BLaER1 treated with 17β-estradiol and CSF1 and Interleukin-3, amounts not matched to agents 10 nM and 100 nM (cell line): Measurements from ENCODE around the gene GRM4.

Source experiments
- H3K27ac ChIP-seq, 11 experiments: shearing (Covaris generic); formaldehyde crosslinking; 2 replicates each; pipeline ENCODE4 v1.8.1; 2022
- H3K27me3 ChIP-seq, 11 experiments: shearing (Covaris generic); formaldehyde crosslinking; 2 replicates each; pipeline ENCODE4 v1.8.1; 2022
- H3K36me3 ChIP-seq, 11 experiments: shearing (Covaris generic); formaldehyde crosslinking; 2 replicates each; pipeline ENCODE4 v1.8.1; 2022
- H3K4me1 ChIP-seq, 10 experiments: shearing (Covaris generic); formaldehyde crosslinking; 2 replicates each; pipeline ENCODE4 v1.8.1; 2022
- H3K4me2 ChIP-seq, 11 experiments: shearing (Covaris generic); formaldehyde crosslinking; 2 replicates each; pipeline ENCODE4 v1.8.1; 2022
- H3K4me3 ChIP-seq, 10 experiments: shearing (Covaris generic); formaldehyde crosslinking; 2 replicates each; pipeline ENCODE4 v1.8.1; 2022
- H3K9ac ChIP-seq, 11 experiments: shearing (Covaris generic); formaldehyde crosslinking; 2 replicates each; pipeline ENCODE4 v1.8.1; 2022
- H3K9me3 ChIP-seq, 11 experiments: shearing (Covaris generic); formaldehyde crosslinking; replicated peaks in 1 of 11; 2 replicates each; pipeline ENCODE4 v1.8.1; 2022
- H4K20me1 ChIP-seq, 11 experiments: shearing (Covaris generic); formaldehyde crosslinking; 2 replicates each; pipeline ENCODE4 v1.8.1; 2022
- Cebpa-rat ChIP-seq, 11 experiments: shearing (Covaris generic); IDR thresholded peaks; 2 replicates each; pipeline ENCODE4 v1.8.1; 2022

The GRM4 gene

GRCh38 chr6:33997265-33997664, 148.6 kb downstream of the GRM4 start:
- Histone ChIP-seq H3K36me3 (no peaks in the 10 kb centered on the region), H3K9ac (no peak overlapping the region), H3K4me1 (peaks cover 0 to 21% (median 5%) of the 10 kb centered on the region in 10 experiments; a peak in 9 of 20 replicates), H3K27me3 (no peaks in the 10 kb centered on the region), H3K27ac (no peak overlapping the region), H3K4me2 (no peak overlapping the region), H4K20me1 (no peaks in the 10 kb centered on the region; a peak in 1 of 22 replicates), H3K9me3 (peaks cover 6 to 17% (median 12%) of the 10 kb centered on the region in 11 experiments; a peak in 18 of 22 replicates), H3K4me3 (no peak overlapping the region)
- TF ChIP-seq Cebpa-rat (IDR thresholded peaks at IDR 0.05) = no peak

DNA sequence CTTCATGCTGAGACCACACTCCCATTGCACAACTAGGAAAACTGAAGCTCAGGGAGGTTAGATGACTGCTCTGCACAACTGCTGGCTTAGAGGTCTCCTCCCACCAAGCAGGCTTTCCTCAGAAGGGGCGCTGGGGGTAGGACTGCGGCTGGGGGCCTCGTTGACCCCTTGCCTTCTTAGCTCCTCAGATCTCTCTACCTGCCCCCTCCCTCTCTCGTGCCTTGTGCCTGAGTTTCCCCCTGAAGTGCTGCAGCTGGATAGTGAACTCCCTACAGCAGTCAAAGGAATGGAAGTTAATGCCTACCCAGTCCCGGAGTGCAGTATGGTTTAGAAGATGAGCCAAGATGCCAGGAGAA, 149.8 kb downstream of the GRM4 start:
- Histone ChIP-seq H3K9ac (peak overlapping the region in 1 of 11 experiments; percentile 4; a peak in 1 of 22 replicates), H4K20me1 (no peaks in the 10 kb centered on the region; a peak in 1 of 22 replicates), H3K36me3 (no peaks in the 10 kb centered on the region), H3K4me1 (peaks cover 0 to 21% (median 5%) of the 10 kb centered on the region in 10 experiments; a peak in 9 of 20 replicates), H3K9me3 (peaks cover 6 to 17% (median 12%) of the 10 kb centered on the region in 11 experiments; a peak in 18 of 22 replicates), H3K4me2 (peak overlapping the region in 5 of 11 experiments; percentile 28 to 72 (median 62); a peak in 8 of 22 replicates), H3K27ac (peak overlapping the region in 3 of 11 experiments; percentile 9 to 34 (median 17); a peak in 2 of 22 replicates), H3K27me3 (no peaks in the 10 kb centered on the region), H3K4me3 (no peak overlapping the region)
- TF ChIP-seq Cebpa-rat (IDR thresholded peaks at IDR 0.05) = no peak

DNA sequence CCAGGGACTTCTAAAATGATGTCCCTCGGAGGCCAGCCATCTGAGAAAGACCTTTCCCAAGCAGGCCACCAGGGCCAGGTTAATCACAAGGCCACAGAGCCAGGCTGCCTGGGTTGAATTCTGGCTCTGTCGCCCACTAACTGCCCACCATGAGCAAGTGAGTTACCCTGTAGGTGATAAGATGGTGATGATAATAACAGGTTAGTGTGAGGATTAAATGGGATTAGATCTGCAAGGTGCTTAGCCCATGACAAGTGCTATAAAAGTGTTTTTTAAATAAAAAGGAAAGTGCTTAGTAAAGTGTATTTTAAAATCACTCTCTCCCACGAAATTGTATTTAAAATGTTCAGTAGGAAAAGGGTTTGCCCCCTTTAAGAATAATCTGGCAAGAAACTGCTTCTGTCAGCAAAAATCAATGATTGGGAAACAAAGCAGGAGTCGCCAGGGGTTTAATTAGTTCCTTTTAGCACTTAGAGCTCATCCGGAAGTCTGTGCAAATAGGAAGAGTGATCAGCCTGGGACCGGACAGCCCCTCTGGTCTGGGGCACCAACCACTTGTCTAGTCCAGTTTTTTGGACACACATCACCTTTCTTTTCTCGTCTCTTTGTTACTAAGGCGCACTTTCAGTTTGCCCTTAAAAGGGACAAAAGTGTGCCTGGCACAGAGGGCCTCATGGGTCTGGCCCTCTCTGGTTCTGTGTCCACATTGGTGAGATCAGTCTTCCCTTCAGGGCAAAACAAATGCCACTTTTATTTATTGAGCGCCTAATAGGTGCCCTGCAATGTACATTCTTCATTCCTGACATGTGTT, 150.4 kb downstream of the GRM4 start:
- Histone ChIP-seq H3K36me3 (no peaks in the 10 kb centered on the region), H3K4me3 (no peak overlapping the region), H3K9ac (peak overlapping the region in 2 of 11 experiments; percentile 4 to 13; a peak in 1 of 22 replicates), H3K27me3 (no peaks in the 10 kb centered on the region), H3K4me1 (peaks cover 0 to 21% (median 5%) of the 10 kb centered on the region in 10 experiments; a peak in 9 of 20 replicates), H4K20me1 (no peaks in the 10 kb centered on the region; a peak in 1 of 22 replicates), H3K4me2 (peak overlapping the region in 5 of 11 experiments; percentile 28 to 72 (median 62); a peak in 9 of 22 replicates), H3K27ac (peak overlapping the region in 3 of 11 experiments; percentile 9 to 34 (median 17); a peak in 2 of 22 replicates), H3K9me3 (peaks cover 6 to 17% (median 12%) of the 10 kb centered on the region in 11 experiments; a peak in 18 of 22 replicates)
- no peak for TF ChIP-seq Cebpa-rat (IDR thresholded peaks at IDR 0.05)

DNA sequence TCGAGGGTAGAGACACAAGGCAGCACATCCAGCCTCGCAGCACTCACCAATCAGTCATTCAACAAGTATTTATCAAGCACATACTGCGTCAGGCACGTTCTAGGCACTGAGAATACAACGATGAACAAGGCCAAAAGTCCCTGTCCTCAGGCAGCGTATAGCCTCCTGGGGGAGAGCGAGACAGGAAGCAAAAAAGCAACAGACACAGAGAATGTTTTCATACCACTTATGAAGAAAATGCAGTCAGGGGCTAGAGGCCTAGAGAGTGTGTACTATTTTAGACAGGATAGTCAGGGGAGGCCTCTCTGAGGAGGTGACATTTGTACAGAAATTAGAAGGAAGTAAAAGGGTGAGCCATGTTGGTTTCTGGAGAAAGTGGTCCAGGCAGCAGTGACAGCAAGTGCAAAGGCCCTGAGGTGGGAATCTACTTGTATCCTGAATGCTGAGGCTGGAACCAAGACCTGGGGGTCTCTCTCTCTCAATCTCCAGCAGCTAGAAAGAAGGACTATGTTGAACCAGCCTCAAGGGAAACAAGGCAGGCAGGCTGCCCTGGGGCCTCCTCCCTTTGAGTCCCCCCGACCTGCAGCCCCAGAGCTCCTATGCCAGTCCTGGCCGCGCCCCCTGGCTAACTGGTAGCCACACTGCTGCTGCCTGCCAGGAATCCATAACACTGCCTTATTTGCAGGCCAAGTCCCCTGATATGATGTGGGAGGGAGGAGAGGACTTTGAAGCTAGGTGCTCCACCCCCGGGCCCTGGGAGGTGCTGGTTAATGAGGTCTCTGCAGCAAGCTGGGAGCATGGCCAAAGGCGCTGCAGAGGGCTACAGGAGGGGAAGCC, 151.2 kb downstream of the GRM4 start:
- H3K4me2 ChIP-seq = peak overlapping the region in 4 of 11 experiments; percentile 45 to 72 (median 62); a peak in 7 of 22 replicates
- no peaks in the 10 kb centered on the region for H3K27me3 ChIP-seq
- H4K20me1 ChIP-seq = no peaks in the 10 kb centered on the region
- peaks cover 6 to 17% (median 12%) of the 10 kb centered on the region in 11 experiments; a peak in 18 of 22 replicates for H3K9me3 ChIP-seq
- H3K9ac ChIP-seq = 0 out of 22 replicates have a peak overlapping the region, but pooled peaks of 1 of the 11 experiments have one; percentile 13
- H3K4me1 ChIP-seq = peaks cover 0 to 21% (median 5%) of the 10 kb centered on the region in 10 experiments; a peak in 9 of 20 replicates
- H3K36me3 ChIP-seq = no peaks in the 10 kb centered on the region
- no peak overlapping the region for H3K4me3 ChIP-seq
- no peak overlapping the region for H3K27ac ChIP-seq
- TF ChIP-seq Cebpa-rat (IDR thresholded peaks at IDR 0.05) = no peak

- Histone ChIP-seq H3K4me3 (no peak overlapping the region), H3K4me1 (peaks cover 0 to 21% (median 5%) of the 10 kb centered on the region in 10 experiments; a peak in 9 of 20 replicates), H4K20me1 (no peaks in the 10 kb centered on the region), H3K36me3 (no peaks in the 10 kb centered on the region), H3K27ac (no peak overlapping the region), H3K9me3 (peaks cover 6 to 17% (median 12%) of the 10 kb centered on the region in 11 experiments; a peak in 18 of 22 replicates), H3K4me2 (no peak overlapping the region), H3K9ac (no peak overlapping the region), H3K27me3 (no peaks in the 10 kb centered on the region)
- TF ChIP-seq Cebpa-rat (IDR thresholded peaks at IDR 0.05) = no peak
Observed at GRCh38 chr6:33993653-33994471, 152.0 kb downstream of the GRM4 start.

DNA sequence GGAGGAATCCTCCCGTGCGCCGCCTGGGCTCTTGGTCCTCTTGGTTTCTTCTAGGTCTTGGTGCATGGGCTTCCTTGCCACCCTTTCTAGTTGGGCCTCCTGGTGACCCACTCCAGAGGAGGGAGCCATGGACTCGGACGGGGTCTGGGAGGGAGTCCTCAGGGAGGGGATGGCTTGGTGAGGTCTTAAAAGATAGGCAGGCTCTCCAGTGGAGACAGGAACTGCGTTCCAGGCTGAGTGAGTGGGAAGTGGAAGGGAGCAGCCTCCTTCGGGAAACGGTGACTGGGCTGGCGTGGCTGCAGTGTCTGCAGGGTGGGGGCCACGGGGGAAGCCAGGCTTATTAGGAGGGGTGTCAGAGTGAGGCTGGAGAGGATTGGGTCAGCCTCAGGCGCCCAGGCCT, 152.8 kb downstream of the GRM4 start:
- Histone ChIP-seq H3K4me3 (no peak overlapping the region), H3K9ac (no peak overlapping the region), H3K4me1 (peaks cover 0 to 21% (median 6%) of the 10 kb centered on the region in 10 experiments; a peak in 12 of 20 replicates), H3K27me3 (no peaks in the 10 kb centered on the region), H3K9me3 (peaks cover 6 to 15% (median 11%) of the 10 kb centered on the region in 11 experiments; a peak in 18 of 22 replicates), H3K27ac (no peak overlapping the region), H4K20me1 (no peaks in the 10 kb centered on the region), H3K36me3 (no peaks in the 10 kb centered on the region), H3K4me2 (no peak overlapping the region)
- TF ChIP-seq Cebpa-rat (IDR thresholded peaks at IDR 0.05) = no peak

DNA sequence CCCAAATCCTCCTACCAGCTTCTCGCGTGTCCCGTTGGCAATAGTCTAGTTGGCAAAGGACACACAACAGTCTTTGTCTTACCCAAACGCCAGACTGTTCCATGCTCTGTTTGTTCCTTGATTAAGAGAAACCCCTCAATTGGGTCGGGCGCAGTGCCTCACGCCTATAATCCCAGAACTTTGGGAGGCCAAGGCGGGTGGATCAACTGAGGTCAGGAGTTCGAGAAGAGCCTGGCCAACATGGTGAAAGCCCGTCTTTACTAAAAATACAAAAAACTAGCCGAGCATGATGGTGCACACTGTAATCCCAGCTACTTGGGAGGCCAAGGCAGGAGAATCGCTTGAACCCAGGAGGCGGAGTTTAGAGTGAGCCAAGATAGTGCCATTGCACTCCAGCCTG, 153.7 kb downstream of the GRM4 start:
- Histone ChIP-seq H3K4me1 (peaks cover 0 to 21% (median 7%) of the 10 kb centered on the region in 10 experiments; a peak in 12 of 20 replicates), H3K4me2 (no peak overlapping the region), H4K20me1 (no peaks in the 10 kb centered on the region), H3K9me3 (peaks cover 2 to 6% (median 2%) of the 10 kb centered on the region in 11 experiments; a peak in 18 of 22 replicates), H3K36me3 (no peaks in the 10 kb centered on the region), H3K9ac (no peak overlapping the region), H3K27ac (no peak overlapping the region), H3K4me3 (no peak overlapping the region), H3K27me3 (no peaks in the 10 kb centered on the region)
- no peak for TF ChIP-seq Cebpa-rat (IDR thresholded peaks at IDR 0.05)

DNA sequence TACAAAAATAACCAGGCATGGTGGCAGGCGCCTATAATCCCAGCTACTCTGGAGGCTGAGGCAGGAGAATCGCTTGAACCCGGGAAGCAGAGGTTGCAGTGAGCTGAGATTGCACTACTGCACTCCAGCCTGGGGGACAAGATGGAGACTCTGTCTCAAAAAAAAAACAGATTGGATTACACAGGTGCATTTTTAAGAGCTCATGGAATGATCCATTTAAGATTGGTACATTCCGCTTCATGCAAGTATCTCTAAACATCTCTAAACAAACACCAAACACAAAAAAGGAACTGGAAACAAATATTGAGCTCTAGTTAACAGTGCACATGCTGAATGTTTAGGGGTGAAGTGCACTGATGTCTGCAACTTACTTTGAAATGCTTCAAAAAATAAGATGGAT, 154.3 kb downstream of the GRM4 start:
- Histone ChIP-seq H3K9ac (no peak overlapping the region), H3K4me1 (peaks cover 0 to 20% (median 7%) of the 10 kb centered on the region in 10 experiments; a peak in 12 of 20 replicates), H3K36me3 (no peaks in the 10 kb centered on the region), H4K20me1 (no peaks in the 10 kb centered on the region), H3K4me3 (no peak overlapping the region), H3K4me2 (no peak overlapping the region), H3K9me3 (peaks cover 0 to under 1% (median 0%) of the 10 kb centered on the region in 11 experiments; a peak in 1 of 22 replicates), H3K27ac (no peak overlapping the region), H3K27me3 (no peaks in the 10 kb centered on the region)
- TF ChIP-seq Cebpa-rat (IDR thresholded peaks at IDR 0.05) = no peak
